Glutamatergic neuron (in vitro differentiated cells): ENCODE data around the gene KRT86. TPM values are rescaled to one million over a fixed set of nuclear protein-coding genes. Genes with fewer than 3 reads are reported as not detected.
"Not testable (repeated sequence)": the region's sequence is repeated elsewhere in the genome, so short reads cannot be mapped to it uniquely, and the experiment has no call there.

Experiments used
- DNase-seq: peaks from one replicate; pipeline ENCODE4 v3.0.0; 2022
- H3K27ac Mint-ChIP-seq: one replicate; pipeline ENCODE4 v1.8.0; 2020; ENCODE audit warnings: mild to moderate bottlenecking, mixed read lengths, inconsistent platforms; ENCODE audit not compliant: unreplicated experiment
- H3K27me3 Mint-ChIP-seq: one replicate; pipeline ENCODE4 v1.8.0; 2020; ENCODE audit warnings: mild to moderate bottlenecking, moderate library complexity, mixed read lengths, inconsistent platforms; ENCODE audit not compliant: unreplicated experiment
- H3K36me3 Mint-ChIP-seq: one replicate; pipeline ENCODE4 v1.8.0; 2020; ENCODE audit warnings: mild to moderate bottlenecking, mixed read lengths, inconsistent platforms; ENCODE audit not compliant: unreplicated experiment
- H3K4me1 Mint-ChIP-seq: one replicate; pipeline ENCODE4 v1.8.0; 2020; ENCODE audit warnings: mild to moderate bottlenecking, low read depth, mixed read lengths, inconsistent platforms; ENCODE audit not compliant: unreplicated experiment
- H3K4me3 Mint-ChIP-seq: one replicate; pipeline ENCODE4 v1.8.0; 2020; ENCODE audit warnings: mild to moderate bottlenecking, mixed read lengths, inconsistent platforms; ENCODE audit not compliant: unreplicated experiment
- H3K9me3 Mint-ChIP-seq: one replicate; pipeline ENCODE4 v1.8.0; 2020; ENCODE audit warnings: mild to moderate bottlenecking, moderate library complexity, mixed read lengths, inconsistent platforms; ENCODE audit not compliant: unreplicated experiment
- total RNA-seq: library from RNA; stranded (reverse); fragmentation: NEBNext Ultra II Directional; extraction: Animal tissue kit (Norgen Biotek cat#: 25700); gene quantifications from one replicate; pipeline ENCODE4 v1.2.1, GENCODE V29; 2021; ENCODE audit not compliant: unreplicated experiment
- TF ChIP-seq, protein P1 (sequence below): fragments of 200-600 bp; sonication (generic); IDR thresholded peaks from one replicate; pipeline ENCODE4 v1.5.0; 2021; ENCODE audit not compliant: partially characterized antibody, unreplicated experiment

The KRT86 gene
- total RNA-seq, 1 donor from 2014 or later: not detected

DNA sequence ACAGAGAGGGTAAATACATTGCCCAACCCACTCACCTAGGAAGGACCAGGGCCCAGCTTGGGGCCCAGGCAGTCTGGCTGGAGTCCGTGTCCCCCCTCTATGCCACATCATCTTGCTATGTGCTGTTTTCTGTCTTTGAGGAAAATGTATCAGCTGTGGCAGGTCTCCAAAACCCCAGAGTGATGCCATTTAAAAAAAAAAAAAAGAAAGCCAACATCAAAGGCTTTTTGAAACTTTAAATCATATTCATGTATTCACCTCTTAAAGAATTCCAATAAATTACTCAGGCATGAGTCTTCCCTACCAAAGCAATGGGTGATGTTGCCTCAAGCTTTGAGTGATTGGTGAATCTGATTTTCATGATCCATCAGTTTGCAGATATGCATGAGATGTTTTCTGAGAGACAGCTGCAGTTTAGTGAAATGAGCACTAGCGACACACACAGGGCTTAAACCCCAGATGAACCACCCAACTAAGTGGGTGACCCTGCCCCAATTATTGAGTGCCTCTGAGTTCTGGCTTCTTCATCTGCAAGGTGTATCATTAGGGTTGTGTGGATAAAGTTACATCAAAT lies 10.8 kb downstream of the KRT86 start:
- TF ChIP-seq, protein P1, sequence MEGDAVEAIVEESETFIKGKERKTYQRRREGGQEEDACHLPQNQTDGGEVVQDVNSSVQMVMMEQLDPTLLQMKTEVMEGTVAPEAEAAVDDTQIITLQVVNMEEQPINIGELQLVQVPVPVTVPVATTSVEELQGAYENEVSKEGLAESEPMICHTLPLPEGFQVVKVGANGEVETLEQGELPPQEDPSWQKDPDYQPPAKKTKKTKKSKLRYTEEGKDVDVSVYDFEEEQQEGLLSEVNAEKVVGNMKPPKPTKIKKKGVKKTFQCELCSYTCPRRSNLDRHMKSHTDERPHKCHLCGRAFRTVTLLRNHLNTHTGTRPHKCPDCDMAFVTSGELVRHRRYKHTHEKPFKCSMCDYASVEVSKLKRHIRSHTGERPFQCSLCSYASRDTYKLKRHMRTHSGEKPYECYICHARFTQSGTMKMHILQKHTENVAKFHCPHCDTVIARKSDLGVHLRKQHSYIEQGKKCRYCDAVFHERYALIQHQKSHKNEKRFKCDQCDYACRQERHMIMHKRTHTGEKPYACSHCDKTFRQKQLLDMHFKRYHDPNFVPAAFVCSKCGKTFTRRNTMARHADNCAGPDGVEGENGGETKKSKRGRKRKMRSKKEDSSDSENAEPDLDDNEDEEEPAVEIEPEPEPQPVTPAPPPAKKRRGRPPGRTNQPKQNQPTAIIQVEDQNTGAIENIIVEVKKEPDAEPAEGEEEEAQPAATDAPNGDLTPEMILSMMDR: no peak
- no peak overlapping the region for H3K4me3 Mint-ChIP-seq
- peaks cover 7% of the 10 kb centered on the region for H3K9me3 Mint-ChIP-seq
- no peak overlapping the region for H3K27ac Mint-ChIP-seq
- peaks cover 2% of the 10 kb centered on the region for H3K27me3 Mint-ChIP-seq
- H3K36me3 Mint-ChIP-seq: no peaks in the 10 kb centered on the region
- DNase-seq: no peak
- H3K4me1 Mint-ChIP-seq: no peaks in the 10 kb centered on the region

DNA sequence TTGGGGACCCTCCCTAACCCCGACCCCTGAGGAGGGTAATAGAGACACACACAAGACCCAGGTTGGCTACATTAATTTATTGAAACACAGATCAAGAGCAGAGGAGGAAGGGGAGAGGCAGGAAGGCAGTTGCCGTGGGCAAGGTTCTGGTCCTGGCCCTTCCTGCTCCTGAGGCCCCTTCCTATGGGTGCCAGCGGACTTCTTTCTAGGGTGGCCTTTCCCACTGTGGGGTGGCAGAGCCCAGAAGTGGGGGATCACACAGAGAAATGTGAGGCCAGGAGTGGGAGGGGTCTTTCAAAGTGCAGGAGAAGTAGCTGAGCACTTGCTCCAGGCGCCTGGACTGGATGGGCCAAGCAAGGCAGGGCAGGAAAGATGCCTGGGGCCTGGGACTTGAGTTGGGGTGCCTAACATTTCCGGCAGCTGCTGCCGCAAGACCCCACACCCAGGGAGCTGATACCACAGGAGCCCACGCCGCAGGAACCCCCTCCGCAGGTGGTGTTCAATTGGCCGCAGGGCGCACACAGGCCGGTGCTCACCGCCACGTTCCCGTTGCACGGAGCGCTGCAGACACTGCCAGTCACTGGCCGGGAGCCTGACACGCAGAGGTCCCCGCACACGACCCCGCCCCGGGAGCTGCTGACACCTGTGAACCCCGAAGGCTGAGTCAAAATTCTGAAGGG lies 11.5 kb downstream of the KRT86 start:
- Mint-ChIP-seq H3K36me3 (no peaks in the 10 kb centered on the region), H3K27ac (no peak overlapping the region), H3K27me3 (peaks cover 2% of the 10 kb centered on the region), H3K4me1 (no peaks in the 10 kb centered on the region), H3K9me3 (peaks cover 7% of the 10 kb centered on the region), H3K4me3 (no peak overlapping the region)
- TF ChIP-seq, protein P1: no peak
- no peak for DNase-seq

DNA sequence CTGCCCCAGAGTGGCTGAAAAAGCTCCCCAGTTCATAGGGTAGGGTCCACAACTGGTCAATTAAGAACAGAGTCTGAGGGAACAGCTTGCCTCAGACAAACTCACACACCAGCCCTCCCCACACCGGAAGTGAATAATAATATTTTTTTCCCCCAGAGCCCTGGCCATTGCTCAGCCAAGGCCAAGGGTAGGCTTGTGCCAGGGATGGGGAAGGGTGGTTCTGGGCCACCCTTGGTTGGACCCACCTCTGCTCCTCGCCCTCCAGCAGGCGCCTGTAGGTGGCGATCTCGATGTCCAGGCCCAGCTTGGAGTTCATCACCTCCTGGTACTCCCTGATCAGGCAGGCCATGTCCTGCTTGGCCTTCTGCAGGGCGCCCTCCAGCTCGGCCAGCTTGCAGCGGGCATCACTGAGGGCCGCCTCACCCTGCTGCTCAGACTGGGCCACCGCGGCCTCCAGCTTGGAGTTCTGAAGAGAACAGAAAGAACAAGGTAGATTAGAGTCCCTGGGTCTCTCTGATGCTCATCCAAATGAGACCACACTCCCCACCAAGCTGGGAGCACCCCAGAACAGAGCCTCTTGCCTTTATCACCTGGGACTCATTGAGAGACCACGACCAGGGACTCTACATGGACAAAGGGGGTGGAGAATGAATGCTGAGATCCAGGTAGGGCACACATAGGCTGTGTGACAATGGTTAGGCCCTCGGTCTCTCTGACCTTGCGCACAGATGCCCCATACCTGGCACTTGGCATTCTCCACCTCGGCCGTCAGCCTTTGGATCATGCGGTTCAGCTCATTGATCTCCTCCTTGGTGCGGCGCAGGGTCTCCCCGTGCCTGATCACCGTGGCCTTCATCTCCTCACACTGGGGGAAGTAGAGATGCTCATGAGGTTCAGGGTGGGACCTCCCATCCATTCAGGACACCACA lies 12.7 kb downstream of the KRT86 start:
- H3K27me3 Mint-ChIP-seq, H3K9me3 Mint-ChIP-seq, H3K4me1 Mint-ChIP-seq, H3K4me3 Mint-ChIP-seq, H3K36me3 Mint-ChIP-seq, DNase-seq, H3K27ac Mint-ChIP-seq: not testable (repeated sequence)

DNA sequence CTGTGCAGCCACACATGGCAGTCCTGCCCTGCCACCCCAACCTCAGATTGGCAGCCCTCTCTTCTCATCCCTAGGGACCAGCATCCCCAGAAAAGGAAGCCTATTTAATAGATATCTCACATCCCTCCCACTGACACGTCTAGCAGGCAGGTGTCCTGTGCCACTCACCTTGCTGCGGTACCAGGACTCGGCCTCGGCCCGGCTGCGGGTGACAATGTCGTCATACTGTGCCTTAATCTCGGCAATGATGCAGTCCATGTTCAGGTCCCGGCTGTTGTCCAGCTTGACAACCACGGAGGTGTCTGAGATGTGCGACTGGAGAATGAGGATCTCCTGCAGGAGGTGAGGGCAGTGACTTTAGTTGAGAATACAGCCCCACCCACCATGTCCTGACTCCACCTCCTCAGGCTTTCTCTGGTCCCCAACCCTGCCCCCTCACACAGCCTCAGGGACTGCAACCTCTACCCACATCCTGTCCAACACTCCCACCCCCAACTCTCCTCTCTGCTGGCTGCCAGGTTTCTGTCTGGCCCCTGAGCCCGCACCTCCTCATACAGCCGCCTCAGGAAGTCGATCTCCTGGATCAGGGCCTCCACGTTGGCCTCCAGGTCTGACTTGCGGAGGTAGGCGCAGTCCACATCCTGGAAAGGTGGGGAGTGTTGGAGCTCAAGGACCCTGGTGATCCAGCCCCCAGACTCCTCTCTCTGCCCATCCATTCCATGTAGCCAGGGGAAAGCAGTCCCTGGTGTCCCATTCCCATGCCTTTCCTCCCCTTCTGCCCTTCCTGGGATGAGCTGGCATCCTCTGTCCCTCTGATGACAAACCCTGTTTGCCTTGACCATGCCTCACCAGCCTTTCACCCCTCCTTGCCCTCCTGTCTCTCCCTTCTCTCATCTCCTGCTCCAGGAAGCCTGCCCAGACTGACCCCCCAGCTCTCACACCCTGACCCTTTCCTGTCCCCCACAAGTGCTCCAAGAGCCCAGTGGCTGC lies 13.7 kb downstream of the KRT86 start:
- not testable (repeated sequence) for H3K4me3 Mint-ChIP-seq, H3K9me3 Mint-ChIP-seq, H3K36me3 Mint-ChIP-seq

DNA sequence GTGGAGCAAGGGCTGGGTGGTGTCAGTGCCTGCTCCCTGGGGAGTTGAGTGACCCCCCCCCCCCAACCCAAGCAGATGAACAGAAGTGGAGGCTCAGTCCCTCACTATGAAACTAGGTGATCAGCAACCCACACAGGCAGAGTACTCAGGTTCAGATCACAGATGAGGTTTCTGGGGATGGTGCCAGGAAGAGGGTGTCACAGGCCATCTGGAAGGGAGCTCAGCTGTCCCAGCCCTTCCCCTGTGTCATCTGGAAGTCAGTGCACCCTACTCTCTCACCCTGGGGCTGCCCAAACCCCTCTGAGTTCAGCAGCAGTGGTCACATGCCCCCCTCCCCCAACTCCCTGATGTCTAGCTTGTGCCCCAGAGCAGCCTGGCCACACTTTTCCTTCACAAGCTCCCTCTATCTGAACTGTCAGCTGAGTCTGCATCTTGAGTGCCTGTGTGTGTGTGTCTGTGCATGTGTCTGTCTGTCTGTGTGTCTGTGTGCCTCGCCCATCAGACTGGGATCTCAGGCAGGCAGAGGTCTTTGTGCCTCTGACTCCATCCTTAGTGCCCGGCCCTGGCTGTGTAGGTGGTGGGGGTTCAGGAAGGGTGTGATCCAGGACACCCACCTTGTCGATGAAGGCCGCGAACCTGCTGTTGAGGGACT lies 16.2 kb downstream of the KRT86 start:
- not testable (repeated sequence) for DNase-seq, H3K27me3 Mint-ChIP-seq, H3K4me3 Mint-ChIP-seq, H3K27ac Mint-ChIP-seq, H3K4me1 Mint-ChIP-seq, H3K9me3 Mint-ChIP-seq, H3K36me3 Mint-ChIP-seq

More for the DNA sequence above, 13.7 kb downstream of the KRT86 start:
- H3K4me1 Mint-ChIP-seq, H3K27me3 Mint-ChIP-seq, DNase-seq, H3K27ac Mint-ChIP-seq: not testable (repeated sequence)
